DMS79 treated with DMSO at 0.1 percent for 48 hours (cell line): ENCODE measurements around the gene IKZF4.
"Not testable (repeated sequence)": the region's sequence is repeated elsewhere in the genome, so short reads cannot be mapped to it uniquely, and the experiment has no call there.

Source experiments
- DNase-seq: peaks from one replicate; lab custom pipeline; 2025; lab: John Stamatoyannopoulos, UW

The IKZF4 gene

DNA sequence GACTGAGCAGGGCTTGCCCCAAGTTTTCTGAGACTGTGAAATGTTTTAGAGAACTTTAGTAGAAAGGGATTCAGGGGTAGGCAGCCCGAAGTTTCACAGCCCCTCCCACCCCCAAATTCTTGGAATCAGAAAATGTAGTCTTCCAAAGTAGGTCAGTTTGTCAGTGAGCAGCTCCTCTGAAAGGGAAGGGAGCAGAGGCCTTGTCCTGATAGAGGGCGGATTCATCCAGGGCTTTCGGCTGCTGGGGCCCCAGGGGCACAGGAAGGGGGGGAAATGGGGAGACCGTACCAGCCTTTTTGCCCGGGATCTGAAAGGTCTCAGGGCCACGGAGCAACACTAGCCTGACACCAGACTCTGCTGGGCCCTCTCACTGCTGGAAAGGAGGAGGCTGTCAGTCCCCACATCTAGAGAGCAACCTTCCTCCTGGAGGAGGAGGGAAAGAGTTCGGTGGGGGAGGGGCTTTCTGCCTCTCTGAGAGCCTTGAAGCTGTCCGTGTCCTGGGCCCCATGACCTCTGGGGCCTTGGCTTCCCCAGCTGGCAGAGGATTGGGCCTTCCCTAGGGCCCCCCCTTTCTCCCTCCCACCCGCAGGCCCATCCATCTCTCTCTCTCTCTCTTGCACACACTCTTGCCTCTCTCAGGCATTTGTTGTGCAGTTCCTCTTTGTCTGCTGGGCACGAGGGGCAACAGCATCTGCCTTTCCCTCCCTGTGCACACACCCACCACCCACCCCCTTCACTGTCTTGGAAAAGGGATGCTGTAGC, at the start of gene IKZF4:
Gene IKZF4, plus strand, starts transcription at position 621 of the 762 bp plus-strand sequence. CDS start 451 bp downstream, outside the sequence.
- DNase-seq = peak; percentile 5

DNA sequence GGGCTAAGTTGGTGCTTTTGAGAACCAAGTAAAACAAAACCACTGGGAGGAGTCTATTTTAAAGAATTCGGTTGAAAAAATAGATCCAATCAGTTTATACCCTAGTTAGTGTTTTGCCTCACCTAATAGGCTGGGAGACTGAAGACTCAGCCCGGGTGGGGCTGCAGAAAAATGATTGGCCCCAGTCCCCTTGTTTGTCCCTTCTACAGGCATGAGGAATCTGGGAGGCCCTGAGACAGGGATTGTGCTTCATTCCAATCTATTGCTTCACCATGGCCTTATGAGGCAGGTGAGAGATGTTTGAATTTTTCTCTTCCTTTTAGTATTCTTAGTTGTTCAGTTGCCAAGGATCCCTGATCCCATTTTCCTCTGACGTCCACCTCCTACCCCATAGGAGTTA, 48.8 kb upstream of the IKZF4 start:
- DNase-seq = no peak

DNA sequence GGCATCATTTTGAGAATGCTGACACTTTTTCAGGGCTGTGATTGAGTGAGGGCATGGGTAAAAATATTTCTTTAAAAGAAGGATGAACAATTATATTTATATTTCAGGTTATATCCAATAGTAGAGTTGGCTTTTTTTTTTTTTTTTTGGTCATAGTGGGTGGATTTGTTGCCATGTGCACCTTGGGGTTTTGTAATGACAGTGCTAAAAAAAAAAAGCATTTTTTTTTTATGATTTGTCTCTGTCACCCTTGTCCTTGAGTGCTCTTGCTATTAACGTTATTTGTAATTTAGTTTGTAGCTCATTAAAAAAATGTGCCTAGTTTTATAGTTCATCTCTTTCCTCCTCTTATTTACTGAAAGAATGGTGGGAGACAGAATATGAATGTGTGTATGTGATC, 48.4 kb upstream of the IKZF4 start:
- DNase-seq = no peak

- DNase-seq = no peak
Observed at GRCh38 chr12:55972911-55973598, 47.8 kb upstream of the IKZF4 start.

- peak; percentile 96 for DNase-seq
Observed at GRCh38 chr12:55973599-55974307, 47.1 kb upstream of the IKZF4 start, which contains the start of gene RAB5B. Gene RAB5B, plus strand, starts transcription at chr12:55974078. Its CDS starts 12,883 bp downstream, at chr12:55986961.

GRCh38 chr12:55974308-55974730, 46.5 kb upstream of the IKZF4 start:
- DNase-seq = peak; percentile 2

DNA sequence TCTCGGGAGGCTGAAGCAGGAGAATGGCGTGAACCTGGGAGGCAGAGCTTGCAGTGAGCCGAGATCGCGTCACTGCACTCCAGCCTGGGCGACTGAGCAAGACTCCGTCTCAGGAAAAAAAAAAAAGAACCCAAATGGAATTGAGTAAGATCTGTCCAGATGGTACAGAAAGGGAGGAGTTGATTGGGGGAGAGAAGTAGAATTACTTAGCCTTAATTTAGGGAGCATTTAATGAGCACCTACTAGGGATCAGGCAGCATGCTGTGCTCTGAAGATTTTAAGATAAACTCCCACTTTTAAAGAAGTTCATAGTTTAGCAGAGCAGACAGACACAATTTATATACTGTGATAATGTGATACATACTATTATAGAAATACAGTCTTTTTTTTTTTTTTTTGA, 42.5 kb upstream of the IKZF4 start:
- DNase-seq = no peak

DNA sequence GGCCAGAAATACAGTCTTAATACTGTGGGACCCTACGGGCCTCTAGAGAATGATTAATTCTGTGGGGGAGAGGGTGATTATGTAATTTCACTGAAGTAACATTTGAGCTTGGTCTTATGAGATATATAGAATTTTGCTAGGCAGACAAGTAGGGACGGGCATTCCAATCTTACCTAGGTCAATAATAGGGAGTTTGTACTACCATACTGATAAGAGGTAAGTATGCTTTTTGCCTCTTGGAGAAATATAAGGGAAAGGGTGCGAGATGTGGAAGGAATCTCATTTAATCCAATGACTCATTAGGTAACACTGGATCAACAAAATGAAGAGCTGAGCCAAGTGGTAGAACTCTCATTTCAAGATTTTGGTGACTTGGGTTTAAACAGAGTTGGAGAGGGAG, 41.8 kb upstream of the IKZF4 start:
- no peak for DNase-seq

GRCh38 chr12:55981882-55982281, 39.0 kb upstream of the IKZF4 start:
- DNase-seq = not testable (repeated sequence)

GRCh38 chr12:55982319-55982936, 38.4 kb upstream of the IKZF4 start:
- no peak for DNase-seq

DNA sequence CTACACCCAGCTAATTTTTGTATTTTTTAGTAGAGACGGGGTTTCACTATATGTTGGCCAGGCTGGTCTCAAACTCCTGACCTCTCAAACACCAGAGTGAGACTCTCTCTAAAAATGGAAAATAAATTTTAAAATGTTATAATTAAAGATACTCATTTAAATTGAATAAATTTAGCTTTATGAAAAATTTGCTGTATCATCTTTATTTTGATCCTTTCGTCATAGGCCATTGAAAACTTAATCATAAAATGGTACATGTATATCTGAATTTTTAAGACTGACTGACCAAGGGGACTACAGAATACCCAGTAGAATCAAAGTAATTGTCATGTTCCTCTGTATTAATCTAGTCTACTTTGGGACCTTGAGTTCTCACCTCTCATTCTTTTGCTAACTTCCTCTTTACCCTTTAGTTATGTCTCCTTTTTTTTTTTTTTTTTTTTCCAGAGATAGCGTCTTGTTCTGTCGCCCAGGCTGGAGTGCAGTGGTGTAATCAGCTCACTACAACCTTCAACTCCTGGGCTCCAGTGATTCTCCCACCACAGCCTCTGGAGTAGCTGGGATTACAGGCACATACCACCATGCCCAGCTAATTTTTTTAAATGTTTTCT, 37.5 kb upstream of the IKZF4 start:
- no peak for DNase-seq

GRCh38 chr12:55984861-55985260, 36.0 kb upstream of the IKZF4 start:
- DNase-seq = no peak

GRCh38 chr12:55985341-55985740, 35.5 kb upstream of the IKZF4 start:
- DNase-seq = no peak

DNA sequence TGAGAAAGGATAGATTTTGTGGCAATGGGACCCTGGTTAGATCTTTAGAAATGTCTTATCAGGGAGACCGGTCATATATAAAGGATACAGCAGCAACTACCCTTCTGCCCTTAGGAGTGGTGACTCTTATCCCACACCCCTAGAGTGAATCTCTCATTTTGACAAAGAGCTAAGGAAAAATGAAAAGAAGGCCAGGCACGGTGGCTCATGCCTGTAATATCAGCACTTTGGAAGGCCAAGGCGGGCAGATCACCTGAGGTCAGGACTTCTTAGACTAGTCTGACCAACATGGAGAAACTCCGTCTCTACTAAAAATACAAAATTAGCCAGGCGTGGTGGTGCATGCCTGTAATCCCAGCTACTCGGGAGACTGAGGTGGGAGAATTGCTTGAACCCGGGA, 34.9 kb upstream of the IKZF4 start:
- DNase-seq = not testable (repeated sequence)

DNA sequence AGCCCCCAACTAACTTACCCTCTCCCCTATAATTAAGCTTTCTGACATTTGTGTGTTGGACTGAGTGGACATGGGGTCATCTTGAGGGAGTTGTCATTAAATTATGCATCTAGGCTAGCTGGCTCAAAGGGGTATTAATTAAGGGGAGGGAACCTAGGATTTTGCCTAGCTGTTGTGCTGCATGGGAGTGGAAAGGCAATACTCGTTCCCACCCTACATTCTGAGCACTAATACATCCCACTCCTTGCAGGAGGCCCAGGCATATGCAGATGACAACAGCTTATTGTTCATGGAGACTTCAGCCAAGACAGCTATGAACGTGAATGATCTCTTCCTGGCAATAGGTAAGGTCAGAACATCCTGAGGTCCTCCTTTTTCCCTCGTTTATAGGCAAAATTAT, 29.7 kb upstream of the IKZF4 start:
- no peak for DNase-seq

DNA sequence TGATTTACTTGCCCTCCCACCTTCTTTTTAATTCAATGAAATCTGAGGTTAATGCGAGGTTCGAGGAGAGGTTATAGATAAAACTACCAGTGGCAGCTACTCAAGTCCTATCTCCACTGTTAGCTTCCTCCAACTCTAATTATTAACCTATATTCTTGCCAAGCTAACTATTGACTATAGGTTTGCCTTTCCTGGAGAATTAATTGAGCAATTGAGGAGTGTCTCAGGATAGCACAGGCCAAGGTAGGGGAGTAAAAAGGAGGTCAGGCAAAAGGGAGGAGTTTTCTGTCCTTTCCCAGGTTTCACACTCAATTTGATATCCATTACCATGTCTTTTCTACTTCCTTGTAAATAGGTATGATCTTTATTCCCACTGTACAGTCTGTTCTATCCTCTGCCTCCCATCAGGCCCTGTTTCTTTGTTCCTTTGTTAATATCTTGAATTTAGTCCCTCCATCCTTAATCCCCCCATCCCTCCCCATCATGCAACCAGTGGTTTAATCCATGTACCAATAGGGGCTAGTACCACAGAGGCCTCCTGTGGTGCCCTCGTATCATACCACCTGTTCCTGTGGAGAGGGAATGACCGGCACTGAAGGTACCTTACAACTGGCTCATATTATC, 27.5 kb upstream of the IKZF4 start:
- no peak for DNase-seq

DNA sequence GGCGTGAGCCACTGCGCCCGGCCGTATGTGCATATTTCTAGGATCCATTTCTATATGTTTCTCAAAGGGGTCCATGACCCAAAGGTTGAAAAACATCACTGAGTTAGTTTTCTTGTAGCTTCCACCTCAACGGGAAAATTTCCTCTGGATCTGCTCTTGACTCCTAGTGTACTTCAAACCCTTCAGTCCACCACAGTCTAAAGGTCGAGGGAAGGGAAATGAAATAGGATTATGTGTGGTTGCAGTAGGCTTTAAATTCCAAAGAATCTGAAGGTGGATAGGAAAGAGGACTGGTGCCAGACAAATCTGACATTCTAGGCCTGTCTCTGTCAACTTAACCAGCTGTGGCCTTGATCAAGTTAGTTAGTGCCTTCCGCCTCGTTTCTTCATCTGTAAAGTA, 25.5 kb upstream of the IKZF4 start:
- no peak for DNase-seq

DNA sequence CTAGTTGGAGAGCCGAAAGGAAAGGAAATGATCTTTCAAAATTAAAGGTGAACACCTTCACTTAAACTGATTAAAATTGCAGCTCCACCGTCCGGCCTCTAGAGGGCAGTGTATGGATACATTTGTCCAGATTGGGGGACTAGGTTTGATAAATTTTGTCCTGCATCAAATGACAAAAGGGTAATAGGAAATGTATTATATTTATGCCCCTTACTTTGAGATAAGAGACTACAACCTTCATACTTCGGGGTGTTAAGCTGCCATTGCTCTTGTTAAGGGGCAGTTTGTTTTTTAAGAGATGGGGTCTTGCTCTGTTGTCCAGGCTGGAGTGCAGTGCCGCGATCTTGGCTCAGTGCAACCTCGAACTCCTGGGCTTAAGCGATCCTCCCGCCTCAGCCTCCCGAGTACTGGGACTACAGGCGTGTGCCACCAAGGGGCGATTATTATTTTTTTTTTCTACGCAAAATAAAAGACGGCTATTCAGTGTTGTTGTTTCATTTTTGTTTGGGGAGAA, 24.6 kb upstream of the IKZF4 start:
- peak; percentile 45 for DNase-seq

DNA sequence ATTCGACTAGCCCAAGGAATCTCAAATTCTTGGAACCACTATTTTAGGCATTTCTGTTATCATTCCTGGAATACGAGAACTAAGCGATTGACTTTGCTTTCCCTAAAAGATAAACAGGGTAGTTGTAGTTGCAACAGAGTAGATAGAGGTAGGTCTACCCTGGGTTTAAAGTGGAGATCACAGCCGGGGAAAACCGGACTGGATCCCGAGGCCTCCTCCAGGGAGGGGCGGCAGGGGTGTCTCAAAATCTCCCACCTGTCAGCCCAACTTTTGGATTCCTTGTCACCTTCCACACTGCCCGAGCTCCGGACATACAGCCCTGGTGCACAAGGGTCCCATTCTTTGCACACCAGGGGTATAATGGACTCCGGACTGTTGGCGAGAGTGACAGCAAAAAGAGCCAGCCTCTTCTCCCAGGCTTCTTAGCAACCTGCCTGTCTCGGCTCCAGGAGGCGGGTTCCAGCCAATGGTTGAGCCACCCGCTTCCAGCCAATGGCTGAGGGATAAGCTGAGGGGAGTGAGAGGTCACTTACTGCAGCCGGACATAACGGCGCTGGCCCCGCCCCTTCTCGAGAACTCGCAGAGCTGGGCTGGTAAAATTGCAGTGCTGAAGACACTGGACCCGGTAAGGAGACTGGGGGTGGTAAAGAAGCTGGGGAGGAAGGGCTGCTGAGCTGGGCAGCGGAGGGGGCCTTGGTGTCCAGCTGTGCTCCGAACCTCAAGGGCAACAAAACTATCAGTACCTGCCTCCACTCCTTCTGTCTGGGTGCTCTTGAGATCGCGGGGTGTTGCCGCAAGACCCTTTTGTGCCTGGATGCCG, 23.9 kb upstream of the IKZF4 start, which contains the start of gene SUOX:
Gene SUOX, plus strand, starts transcription at position 562 of the 820 bp plus-strand sequence. CDS start 4,946 bp downstream, outside the sequence.
- peak; percentile 76 for DNase-seq

- no peak for DNase-seq
Observed at GRCh38 chr12:55997535-55997859, 23.3 kb upstream of the IKZF4 start.
